ENCODE measurements around the gene FARS2.

Gene FARS2

GRCh38 chr6:5248302-5249098 lies 12.8 kb upstream of the FARS2 start:
- Histone ChIP-seq H3K4me3 (no peak overlapping the region), H3K27ac (no peak overlapping the region)
- DNase-seq (ENCODE audit: low spot score), result no peak
- no peak for TF ChIP-seq CTCF (IDR thresholded peaks at IDR 0.05)

GRCh38 chr6:5249451-5250122 lies 11.7 kb upstream of the FARS2 start:
- no peak overlapping the region for H3K4me3 ChIP-seq
- H3K27ac ChIP-seq, result no peak overlapping the region
- DNase-seq (ENCODE audit: low spot score), result no peak
- no peak for TF ChIP-seq CTCF (IDR thresholded peaks at IDR 0.05)

GRCh38 chr6:5250451-5250850 lies 10.9 kb upstream of the FARS2 start:
- DNase-seq (ENCODE audit: low spot score), result no peak
- H3K4me3 ChIP-seq, result no peak overlapping the region
- TF ChIP-seq CTCF (IDR thresholded peaks at IDR 0.05), result no peak
- no peak overlapping the region for H3K27ac ChIP-seq

- Histone ChIP-seq H3K27ac (no peak overlapping the region), H3K4me3 (no peak overlapping the region)
- TF ChIP-seq CTCF (IDR thresholded peaks at IDR 0.05), result no peak
- no peak for DNase-seq (ENCODE audit: low spot score)
These were observed 10.4 kb upstream of the FARS2 start for GRCh38 chr6:5250911-5251310.

- Histone ChIP-seq H3K27ac (no peak overlapping the region), H3K4me3 (no peak overlapping the region)
- no peak for TF ChIP-seq CTCF (IDR thresholded peaks at IDR 0.05)
- no peak for DNase-seq (ENCODE audit: low spot score)
These were observed 4.4 kb upstream of the FARS2 start for GRCh38 chr6:5256952-5257351.

GRCh38 chr6:5257400-5257799 lies 3.9 kb upstream of the FARS2 start:
- no peak overlapping the region for H3K4me3 ChIP-seq
- no peak overlapping the region for H3K27ac ChIP-seq
- no peak for TF ChIP-seq CTCF (IDR thresholded peaks at IDR 0.05)
- no peak for DNase-seq (ENCODE audit: low spot score)

- no peak overlapping the region for H3K27ac ChIP-seq
- TF ChIP-seq CTCF (IDR thresholded peaks at IDR 0.05), result no peak
- no peak for DNase-seq (ENCODE audit: low spot score)
- H3K4me3 ChIP-seq, result no peak overlapping the region
These were observed 1.9 kb upstream of the FARS2 start for GRCh38 chr6:5259428-5259827.

Measured in coronary artery (tissue), 2 donors.